ENCODE data around the gene MIEF1. TPM values are rescaled to one million over a fixed set of nuclear protein-coding genes. Genes with fewer than 3 reads are reported as not detected.
"Not testable (repeated sequence)": the region's sequence is repeated elsewhere in the genome, so short reads cannot be mapped to it uniquely, and the experiment has no call there.

MIEF1 gene
- total and polyA plus RNA-seq, 2 experiments from 2014 or later: 13.2 to 40.1 TPM

DNA sequence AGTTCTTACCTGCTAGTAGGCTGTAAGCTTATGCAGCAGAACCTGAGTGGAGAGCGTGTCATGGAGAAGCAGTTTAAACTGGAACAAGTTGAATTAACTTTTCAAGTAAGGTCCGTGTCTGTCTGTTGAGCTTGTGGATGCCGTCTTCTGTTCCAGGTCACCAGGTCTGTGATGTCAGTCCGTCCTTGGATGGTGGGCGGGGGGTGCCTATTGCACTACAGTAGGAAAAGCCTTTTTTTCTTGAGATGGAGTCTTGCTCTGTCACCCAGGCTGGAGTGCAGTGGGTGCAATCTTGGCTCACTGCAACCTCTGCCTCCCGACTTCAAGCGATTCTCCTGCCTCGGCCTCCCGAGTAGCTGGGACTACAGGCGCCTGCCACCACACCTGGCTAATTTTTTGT lies 4.9 kb downstream of the MIEF1 start:
- Histone ChIP-seq H3K79me2 (replicated peaks; ENCODE audit: insufficient read depth) (peaks cover 35% of the 10 kb centered on the region), H3F3A (replicated peaks; ENCODE audit: low read depth) (peaks cover 23% of the 10 kb centered on the region), H3K27me3 (ENCODE audit: insufficient read depth) (peaks cover 77% of the 10 kb centered on the region), H4K20me1 (replicated peaks; ENCODE audit: insufficient read depth) (peaks cover 79% of the 10 kb centered on the region), H3K36me3 (ENCODE audit: insufficient read depth) (peaks cover 34% of the 10 kb centered on the region)
- not testable (repeated sequence) for H3K4me3 ChIP-seq; H2AFZ ChIP-seq; H3K27ac ChIP-seq (ENCODE audit: low read depth); ATAC-seq; DNase-seq (ENCODE audit: low spot score); H3K27ac Mint-ChIP-seq; H3K4me1 Mint-ChIP-seq; H3K9me3 Mint-ChIP-seq; H3K4me3 Mint-ChIP-seq; H3K4me1 ChIP-seq (ENCODE audit: insufficient read depth); H3K9me2 ChIP-seq (ENCODE audit: insufficient read depth); H3K4me2 ChIP-seq
- Mint-ChIP-seq H3K36me3 (ENCODE audit: low read depth) (peaks cover 79% of the 10 kb centered on the region), H3K27me3 (ENCODE audit: insufficient read depth, low read depth, poor library complexity) (peaks cover 73% of the 10 kb centered on the region)

DNA sequence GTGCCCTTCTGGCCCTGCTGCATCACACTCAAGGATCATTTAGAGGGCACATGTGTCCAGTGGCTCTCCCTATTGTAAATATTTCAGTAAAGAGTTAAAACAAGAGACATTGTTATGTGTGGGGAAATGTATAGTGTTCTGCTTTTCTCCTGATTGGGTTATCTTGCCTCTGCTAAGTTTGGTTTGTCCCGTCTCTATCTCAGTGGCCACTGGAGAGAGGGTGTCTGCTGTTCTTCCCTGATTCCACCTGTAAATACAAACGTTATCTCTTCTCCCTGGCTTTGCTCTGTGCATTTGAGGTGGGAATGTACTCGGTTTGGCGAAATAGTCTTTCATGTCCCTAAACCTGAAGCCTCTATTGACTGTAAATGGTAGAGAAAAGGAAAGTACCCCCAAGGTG lies 6.3 kb downstream of the MIEF1 start:
- ATAC-seq: no peak
- H3K4me3 Mint-ChIP-seq: no peak overlapping the region

DNA sequence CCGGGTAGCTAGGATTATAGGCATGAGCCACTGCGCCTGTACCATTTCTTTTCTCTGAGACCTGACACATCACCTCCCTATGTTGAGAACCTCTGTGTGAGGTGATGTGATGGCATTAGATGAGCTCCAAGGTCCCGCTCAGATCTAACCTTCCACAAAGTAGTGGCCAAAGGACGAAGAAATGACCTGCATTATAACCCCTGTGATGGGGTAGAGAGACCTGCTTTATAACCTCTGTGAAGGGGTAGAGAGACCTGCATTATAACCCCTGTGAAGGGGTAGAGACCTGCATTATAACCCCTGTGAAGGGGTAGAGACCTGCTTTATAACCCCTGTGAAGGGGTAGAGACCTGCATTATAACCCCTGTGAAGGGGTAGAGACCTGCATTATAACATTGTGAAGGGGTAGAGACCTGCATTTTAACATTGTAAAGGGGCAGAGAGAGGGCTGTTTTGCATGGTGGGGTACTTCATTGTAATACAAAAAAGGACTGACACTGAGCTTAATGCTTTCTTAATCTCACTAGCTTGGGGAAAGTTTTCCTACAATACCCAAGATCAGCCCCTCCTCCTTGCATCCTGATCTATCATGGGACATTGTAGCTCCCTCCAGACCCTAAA lies 8.5 kb downstream of the MIEF1 start:
- H3K27me3 Mint-ChIP-seq (ENCODE audit: insufficient read depth, low read depth, poor library complexity): peaks cover 88% of the 10 kb centered on the region
- H3K36me3 ChIP-seq (ENCODE audit: insufficient read depth): peaks cover 55% of the 10 kb centered on the region
- ATAC-seq (peak; percentile 88), DNase-seq (ENCODE audit: low spot score) (peak; percentile 77)
- H3K27ac ChIP-seq (ENCODE audit: low read depth): no peak overlapping the region
- no peak overlapping the region for H2AFZ ChIP-seq
- H3K4me3 Mint-ChIP-seq: no peak overlapping the region
- no peaks in the 10 kb centered on the region; the same call in 2 of the 3 replicates for H3K9me3 Mint-ChIP-seq
- peaks cover 97% of the 10 kb centered on the region for H3K36me3 Mint-ChIP-seq (ENCODE audit: low read depth)
- H3K4me1 ChIP-seq (ENCODE audit: insufficient read depth): no peaks in the 10 kb centered on the region; the same call in 1 of the 2 replicates
- no peak overlapping the region for H3K4me3 ChIP-seq
- peaks cover 81% of the 10 kb centered on the region for H4K20me1 ChIP-seq (replicated peaks; ENCODE audit: insufficient read depth)
- H3F3A ChIP-seq (replicated peaks; ENCODE audit: low read depth): peaks cover 27% of the 10 kb centered on the region
- H3K4me1 Mint-ChIP-seq: no peaks in the 10 kb centered on the region
- peaks cover 78% of the 10 kb centered on the region for H3K27me3 ChIP-seq (ENCODE audit: insufficient read depth)
- peaks cover 17% of the 10 kb centered on the region for H3K79me2 ChIP-seq (replicated peaks; ENCODE audit: insufficient read depth)
- no peak overlapping the region for H3K27ac Mint-ChIP-seq
- H3K9me2 ChIP-seq (ENCODE audit: insufficient read depth): no peaks in the 10 kb centered on the region
- no peak overlapping the region for H3K4me2 ChIP-seq
- TF ChIP-seq CREB1 (CRISPR knock-in tag; IDR thresholded peaks at IDR 0.05; ENCODE audit: low read depth) (peak; percentile 48; the same call in 1 of the 2 replicates), EZH2 (IDR thresholded peaks at IDR 0.05; ENCODE audit: low read depth, unreplicated experiment) (no peak)
- TF ChIP-seq, protein P1, sequence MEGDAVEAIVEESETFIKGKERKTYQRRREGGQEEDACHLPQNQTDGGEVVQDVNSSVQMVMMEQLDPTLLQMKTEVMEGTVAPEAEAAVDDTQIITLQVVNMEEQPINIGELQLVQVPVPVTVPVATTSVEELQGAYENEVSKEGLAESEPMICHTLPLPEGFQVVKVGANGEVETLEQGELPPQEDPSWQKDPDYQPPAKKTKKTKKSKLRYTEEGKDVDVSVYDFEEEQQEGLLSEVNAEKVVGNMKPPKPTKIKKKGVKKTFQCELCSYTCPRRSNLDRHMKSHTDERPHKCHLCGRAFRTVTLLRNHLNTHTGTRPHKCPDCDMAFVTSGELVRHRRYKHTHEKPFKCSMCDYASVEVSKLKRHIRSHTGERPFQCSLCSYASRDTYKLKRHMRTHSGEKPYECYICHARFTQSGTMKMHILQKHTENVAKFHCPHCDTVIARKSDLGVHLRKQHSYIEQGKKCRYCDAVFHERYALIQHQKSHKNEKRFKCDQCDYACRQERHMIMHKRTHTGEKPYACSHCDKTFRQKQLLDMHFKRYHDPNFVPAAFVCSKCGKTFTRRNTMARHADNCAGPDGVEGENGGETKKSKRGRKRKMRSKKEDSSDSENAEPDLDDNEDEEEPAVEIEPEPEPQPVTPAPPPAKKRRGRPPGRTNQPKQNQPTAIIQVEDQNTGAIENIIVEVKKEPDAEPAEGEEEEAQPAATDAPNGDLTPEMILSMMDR (conservative IDR thresholded peaks at IDR 0.05; ENCODE audit: low read depth in 2 of 2): no peak
- TF ChIP-seq, protein P2, sequence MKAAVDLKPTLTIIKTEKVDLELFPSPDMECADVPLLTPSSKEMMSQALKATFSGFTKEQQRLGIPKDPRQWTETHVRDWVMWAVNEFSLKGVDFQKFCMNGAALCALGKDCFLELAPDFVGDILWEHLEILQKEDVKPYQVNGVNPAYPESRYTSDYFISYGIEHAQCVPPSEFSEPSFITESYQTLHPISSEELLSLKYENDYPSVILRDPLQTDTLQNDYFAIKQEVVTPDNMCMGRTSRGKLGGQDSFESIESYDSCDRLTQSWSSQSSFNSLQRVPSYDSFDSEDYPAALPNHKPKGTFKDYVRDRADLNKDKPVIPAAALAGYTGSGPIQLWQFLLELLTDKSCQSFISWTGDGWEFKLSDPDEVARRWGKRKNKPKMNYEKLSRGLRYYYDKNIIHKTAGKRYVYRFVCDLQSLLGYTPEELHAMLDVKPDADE (IDR thresholded peaks at IDR 0.05): peak; percentile 37; the same call in 1 of the 2 replicates

More for the DNA sequence above, 6.3 kb downstream of the MIEF1 start:
- H3K4me2 ChIP-seq: no peak overlapping the region
- Mint-ChIP-seq H3K4me1 (peaks cover 3% of the 10 kb centered on the region; the same call in 2 of the 3 replicates), H3K9me3 (no peaks in the 10 kb centered on the region; the same call in 2 of the 3 replicates), H3K27me3 (ENCODE audit: insufficient read depth, low read depth, poor library complexity) (peaks cover 82% of the 10 kb centered on the region), H3K36me3 (ENCODE audit: low read depth) (peaks cover 91% of the 10 kb centered on the region), H3K27ac (no peak overlapping the region)
- H3K4me1 ChIP-seq (ENCODE audit: insufficient read depth): peaks cover under 1% of the 10 kb centered on the region
- TF ChIP-seq, protein P1 (conservative IDR thresholded peaks at IDR 0.05; ENCODE audit: low read depth in 2 of 2): no peak
- TF ChIP-seq JUNB (IDR thresholded peaks at IDR 0.05; ENCODE audit: unreplicated experiment): no peak
- TF ChIP-seq CREB1 (CRISPR knock-in tag; IDR thresholded peaks at IDR 0.05; ENCODE audit: low read depth): no peak
- H3F3A ChIP-seq (replicated peaks; ENCODE audit: low read depth): peaks cover 23% of the 10 kb centered on the region
- H2AFZ ChIP-seq: no peak overlapping the region
- peaks cover 86% of the 10 kb centered on the region for H4K20me1 ChIP-seq (replicated peaks; ENCODE audit: insufficient read depth)
- no peak for DNase-seq (ENCODE audit: low spot score)
- no peak overlapping the region for H3K4me3 ChIP-seq
- H3K27me3 ChIP-seq (ENCODE audit: insufficient read depth): peaks cover 85% of the 10 kb centered on the region
- no peaks in the 10 kb centered on the region for H3K9me2 ChIP-seq (ENCODE audit: insufficient read depth)
- H3K27ac ChIP-seq (ENCODE audit: low read depth): no peak overlapping the region
- H3K79me2 ChIP-seq (replicated peaks; ENCODE audit: insufficient read depth): peaks cover 26% of the 10 kb centered on the region
- peaks cover 45% of the 10 kb centered on the region for H3K36me3 ChIP-seq (ENCODE audit: insufficient read depth)

All from GM23338 (cell line).